22Rv1 (cell line): ENCODE data around the gene INPPL1.

Source experiments
- CTCF ChIP-seq: fragments of 450-650 bp; IDR thresholded peaks from 2 replicates; pipeline ENCODE4 v1.5.1; 2017; ENCODE audit warnings: mild to moderate bottlenecking
- ZFX ChIP-seq: fragments of 450-650 bp; IDR thresholded peaks from 2 replicates; pipeline ENCODE4 v1.6.1; 2017; ENCODE audit warnings: antibody characterized with exemption, borderline replicate concordance

GRCh38 chr11:72280726-72281315 lies 56.3 kb downstream of the INPPL1 start:
- TF ChIP-seq CTCF (no peak), ZFX (no peak)
